AML-193 (cell line): ENCODE data around the gene TEX9.

Experiments
- DNase-seq, 2 experiments: peaks; one replicate each; lab custom pipeline; 2025; lab: John Stamatoyannopoulos, UW

The TEX9 gene

DNA sequence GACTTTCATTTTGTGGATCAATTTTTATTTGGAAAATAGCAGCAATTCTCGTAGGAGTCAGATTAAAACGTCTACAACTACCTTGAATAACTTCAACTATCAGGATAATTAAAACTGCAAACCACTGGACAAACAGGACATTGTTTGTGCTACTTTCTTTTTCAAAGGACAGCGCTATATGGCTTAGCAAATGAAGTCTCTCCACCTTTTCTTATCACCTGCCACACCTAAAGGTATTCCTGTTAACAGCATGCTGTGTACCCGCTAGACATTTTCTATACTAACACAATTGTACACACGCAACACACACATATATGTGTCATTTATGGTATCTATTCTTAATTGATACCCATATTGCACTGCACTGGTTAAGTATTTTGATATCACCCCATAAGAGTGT lies 80.5 kb downstream of the TEX9 start:
- no peak for DNase-seq

DNA sequence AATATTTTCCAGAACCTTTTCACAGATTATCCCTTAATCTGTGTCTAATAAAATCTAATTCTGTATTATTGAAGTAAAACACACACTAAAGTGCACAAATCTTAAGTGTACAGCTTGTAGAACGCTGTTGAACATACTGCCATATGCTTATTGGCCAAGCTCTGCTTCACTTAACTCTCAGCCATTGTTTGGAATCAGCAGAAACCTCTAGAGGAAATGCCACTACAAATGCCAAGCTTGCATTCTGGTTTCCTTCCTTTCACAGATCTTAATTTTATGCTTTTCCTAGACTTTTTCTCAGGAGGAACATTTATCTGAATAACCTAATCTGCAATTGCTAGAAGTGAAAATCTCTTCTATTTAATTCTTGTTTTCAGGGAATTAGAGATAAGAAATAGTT lies 89.6 kb downstream of the TEX9 start:
- no peak for DNase-seq

DNA sequence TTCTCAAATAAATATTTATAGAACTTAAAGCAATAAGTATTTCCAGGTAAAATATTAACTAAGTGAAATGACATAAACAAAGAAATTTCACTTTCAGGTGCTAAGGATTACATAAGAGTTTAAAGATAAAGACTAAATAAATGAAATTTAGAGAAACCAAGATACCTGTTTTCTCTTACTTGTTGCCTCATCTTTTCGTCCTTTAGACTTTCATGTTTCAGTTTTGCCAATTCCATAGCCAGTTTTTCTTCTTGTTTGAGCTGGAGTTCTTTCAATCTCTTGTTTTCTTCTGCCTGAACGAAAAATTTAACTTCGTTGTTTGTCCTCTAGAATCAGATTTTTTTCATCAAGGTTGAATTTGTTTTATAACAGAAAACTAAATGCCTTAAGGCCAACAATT lies 91.0 kb downstream of the TEX9 start:
- no peak for DNase-seq

- DNase-seq = no peak
These were observed 93.9 kb downstream of the TEX9 start for GRCh38 chr15:56459096-56459495.

DNA sequence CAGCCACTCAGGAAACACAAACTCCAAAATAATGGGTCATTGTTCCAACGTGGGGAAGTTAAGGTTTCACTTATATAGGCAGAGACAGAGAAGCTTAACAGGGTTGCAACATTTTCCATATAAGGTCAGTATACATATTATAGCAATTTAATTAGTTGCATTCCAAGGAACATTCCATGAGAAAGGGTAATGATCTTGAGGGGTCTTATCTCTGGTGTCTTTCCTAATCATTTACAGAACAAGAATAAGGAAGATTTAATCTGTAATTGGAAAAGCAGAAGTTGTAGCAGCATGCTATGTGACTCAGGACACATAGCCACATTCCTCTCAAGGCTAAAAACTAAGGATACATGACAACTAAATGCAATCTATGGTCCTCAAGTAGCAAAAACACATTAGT lies 94.8 kb downstream of the TEX9 start:
- DNase-seq = peak; percentile 72 to 73

GRCh38 chr15:56460947-56461346 lies 95.7 kb downstream of the TEX9 start:
- no peak for DNase-seq

GRCh38 chr15:56464893-56465520 lies 99.8 kb downstream of the TEX9 start, which contains the start of gene MNS1:
Gene MNS1 (minus strand): TSS chr15:56465137. CDS start chr15:56464972, 165 bp downstream.
- DNase-seq = peak; percentile 95 to 97

DNA sequence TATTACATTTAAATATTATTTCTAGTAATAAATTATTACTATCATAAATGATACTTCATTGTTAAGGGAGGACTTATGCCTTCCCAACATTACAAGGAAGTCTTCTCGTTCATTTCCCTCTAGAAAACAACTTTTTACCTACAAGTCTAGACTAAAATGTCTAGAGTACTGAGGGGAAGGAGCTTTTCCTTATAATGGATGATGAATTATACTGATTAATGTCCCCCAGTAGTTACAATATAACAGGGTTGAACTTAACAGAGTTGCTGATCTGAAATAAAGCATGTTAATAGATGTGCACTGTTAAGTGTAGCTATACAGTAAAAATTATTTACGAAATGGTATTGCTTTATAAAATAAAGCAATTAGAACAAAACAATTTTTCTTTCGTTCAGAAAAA lies 102.4 kb downstream of the TEX9 start:
- no peak for DNase-seq

DNA sequence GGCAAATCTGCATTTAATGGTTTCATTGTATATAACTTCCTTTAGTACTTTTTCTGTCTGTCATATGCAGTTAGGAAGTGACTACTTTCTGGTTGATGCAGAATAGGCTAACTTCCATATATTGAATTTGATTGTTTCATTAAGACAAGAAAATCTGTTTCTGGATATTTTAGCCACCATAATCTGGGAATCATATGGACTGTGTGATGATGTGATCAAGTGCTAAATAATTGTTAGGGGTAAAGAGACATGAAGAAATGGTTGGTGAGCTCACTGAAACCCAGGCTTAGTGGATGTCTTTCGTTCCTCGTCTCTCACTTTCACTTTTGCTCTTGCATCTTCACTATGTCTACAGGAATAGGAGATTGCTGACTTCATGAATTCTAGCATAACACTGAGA lies 103.2 kb downstream of the TEX9 start:
- DNase-seq = peak; percentile 74 to 81

DNA sequence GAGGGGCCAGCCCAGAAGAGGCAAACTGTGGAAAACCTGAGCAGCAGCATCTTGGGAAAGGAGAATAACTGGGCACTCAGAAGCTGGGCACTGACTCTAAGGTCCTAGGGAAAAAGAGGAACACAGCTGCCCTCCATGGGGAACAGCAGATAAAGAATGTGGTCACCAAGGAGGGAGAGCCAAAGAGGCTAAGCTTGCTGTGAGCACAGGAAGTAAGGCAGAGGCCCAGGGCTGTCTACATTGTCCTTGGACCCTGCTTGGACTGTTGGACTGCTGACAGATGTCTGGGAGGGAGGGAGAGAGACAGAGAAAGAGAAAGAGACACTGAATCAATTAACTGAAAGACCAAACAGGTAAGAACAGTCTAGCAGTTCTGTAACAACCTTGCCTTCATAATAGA lies 104.3 kb downstream of the TEX9 start:
- peak; percentile 27 to 29 for DNase-seq

GRCh38 chr15:56471440-56472069 lies 106.3 kb downstream of the TEX9 start:
- no peak for DNase-seq

- DNase-seq = no peak
These were observed 107.1 kb downstream of the TEX9 start for GRCh38 chr15:56472278-56472677.

- no peak for DNase-seq
These were observed 107.8 kb downstream of the TEX9 start for GRCh38 chr15:56473017-56473416.

DNA sequence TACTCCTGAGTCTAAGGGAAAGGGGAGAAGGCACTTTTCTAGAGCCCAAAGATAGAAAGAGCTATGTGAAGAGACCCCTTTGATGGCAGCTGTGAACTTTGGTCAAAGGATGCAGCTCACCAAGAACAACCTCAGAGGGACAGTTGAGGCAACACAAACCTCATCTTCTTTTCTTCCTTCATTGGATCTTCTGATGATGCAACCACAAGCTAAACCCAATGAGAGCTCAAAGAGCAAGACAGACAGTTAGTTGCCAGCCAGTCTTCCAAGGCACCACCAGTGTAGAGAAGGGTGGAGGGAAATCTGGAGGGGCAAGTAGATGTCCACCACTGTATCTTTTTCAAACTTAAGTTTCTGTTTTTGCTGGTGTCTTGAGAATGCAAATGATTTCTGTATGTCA lies 110.1 kb downstream of the TEX9 start:
- no peak for DNase-seq
